Mesenchymal stem cell (in vitro differentiated cells and primary cell): ENCODE measurements around the gene FTO.
"Not testable (repeated sequence)": the region's sequence is repeated elsewhere in the genome, so short reads cannot be mapped to it uniquely, and the experiment has no call there.

Experiments used
- DNase-seq: peaks from one replicate; pipeline ENCODE4 v3.0.0-alpha.2; 2013
- H2AFZ ChIP-seq: one replicate; pipeline ENCODE4 v1.6.1; 2013; ENCODE audit warnings: low read depth, mild to moderate bottlenecking, control low read depth, inconsistent platforms, low read length, moderate library complexity
- H2AK5ac ChIP-seq: 2 replicates; pipeline ENCODE4 v1.6.1; 2013; ENCODE audit warnings: low read length, moderate library complexity, mild to moderate bottlenecking, inconsistent platforms; ENCODE audit not compliant: severe bottlenecking
- H2BK120ac ChIP-seq: one replicate; pipeline ENCODE4 v1.6.1; 2013; ENCODE audit warnings: low read depth, mild to moderate bottlenecking, inconsistent platforms, low read length, moderate library complexity
- H2BK12ac ChIP-seq, 2 experiments: one replicate each; pipeline ENCODE4 v1.6.1; 2013; ENCODE audit warnings: inconsistent platforms in 2 of 2, low read length in 2 of 2, mild to moderate bottlenecking in 2 of 2, moderate library complexity in 2 of 2, control low read depth in 1 of 2
- H2BK15ac ChIP-seq: one replicate; pipeline ENCODE4 v1.6.1; 2013; ENCODE audit warnings: mild to moderate bottlenecking, low read depth, inconsistent platforms; ENCODE audit not compliant: poor library complexity, severe bottlenecking
- H2BK5ac ChIP-seq: 2 replicates; pipeline ENCODE4 v1.6.1; 2013; ENCODE audit warnings: low read depth, mild to moderate bottlenecking, low read length, control low read depth, inconsistent platforms; ENCODE audit not compliant: poor library complexity, severe bottlenecking
- H3K14ac ChIP-seq, 2 experiments: one replicate each; pipeline ENCODE4 v1.6.1; 2013; ENCODE audit warnings: inconsistent platforms in 2 of 2, low read length in 2 of 2, control low read depth in 1 of 2, mild to moderate bottlenecking in 1 of 2, moderate library complexity in 1 of 2
- H3K18ac ChIP-seq, 2 experiments: one replicate each; pipeline ENCODE4 v1.6.1; 2013; ENCODE audit warnings: inconsistent platforms in 2 of 2, low read length in 2 of 2, control low read depth in 1 of 2, low read depth in 1 of 2, mild to moderate bottlenecking in 1 of 2
- H3K23ac ChIP-seq, 2 experiments: one replicate each; pipeline ENCODE4 v1.6.1; 2013; ENCODE audit warnings: inconsistent platforms in 2 of 2, low read length in 2 of 2, mild to moderate bottlenecking in 2 of 2, moderate library complexity in 2 of 2, control low read depth in 1 of 2
- H3K27ac ChIP-seq: 2 replicates; pipeline ENCODE4 v1.5.1; 2013; ENCODE audit warnings: mild to moderate bottlenecking, moderate library complexity, low read length, control low read depth, inconsistent platforms; ENCODE audit not compliant: poor library complexity, severe bottlenecking
- H3K27me3 ChIP-seq, 2 experiments: 2 replicates each; pipeline versions ENCODE4 v1.6.1 to v1.7.0; 2013; ENCODE audit warnings: low read length in 2 of 2, mild to moderate bottlenecking in 2 of 2, moderate library complexity in 2 of 2, control low read depth in 1 of 2, inconsistent platforms in 1 of 2; ENCODE audit not compliant: control insufficient read depth in 1 of 2, insufficient read depth in 1 of 2
- H3K36me3 ChIP-seq, 2 experiments: 2 replicates each; pipeline versions ENCODE4 v1.6.1 to v1.7.0; 2013; ENCODE audit warnings: low read length in 2 of 2, control low read depth in 1 of 2, inconsistent platforms in 1 of 2, low read depth in 1 of 2, mild to moderate bottlenecking in 1 of 2; ENCODE audit not compliant: insufficient read depth in 2 of 2, control insufficient read depth in 1 of 2
- H3K4ac ChIP-seq, 2 experiments: one replicate each; pipeline ENCODE4 v1.6.1; 2013; ENCODE audit warnings: inconsistent platforms in 2 of 2, low read length in 2 of 2, mild to moderate bottlenecking in 2 of 2, moderate library complexity in 2 of 2, control low read depth in 1 of 2, low read depth in 1 of 2
- H3K4me1 ChIP-seq: 2 replicates; pipeline ENCODE4 v1.6.1; 2013; ENCODE audit warnings: low read depth, low read length, control low read depth; ENCODE audit not compliant: control insufficient read depth, insufficient read depth
- H3K4me2 ChIP-seq: 2 replicates; pipeline ENCODE4 v1.6.1; 2013; ENCODE audit warnings: low read length, mild to moderate bottlenecking, inconsistent platforms; ENCODE audit not compliant: poor library complexity, severe bottlenecking
- H3K4me3 ChIP-seq, 2 experiments: 2 replicates each; pipeline versions ENCODE4 v1.5.1 to v1.7.0; 2013; ENCODE audit warnings: low read length in 2 of 2, mild to moderate bottlenecking in 2 of 2, control low read depth in 1 of 2, low read depth in 1 of 2; ENCODE audit not compliant: insufficient read depth in 1 of 2
- H3K79me1 ChIP-seq: replicated peaks from 2 replicates; pipeline ENCODE4 v1.6.1; 2013; ENCODE audit warnings: mild to moderate bottlenecking, control low read depth, low read length, inconsistent platforms; ENCODE audit not compliant: poor library complexity, severe bottlenecking
- H3K9ac ChIP-seq: 2 replicates; pipeline ENCODE4 v1.7.0; 2013; ENCODE audit warnings: mild to moderate bottlenecking, low read length, moderate library complexity
- H3K9me3 ChIP-seq: 2 replicates; pipeline ENCODE4 v1.7.0; 2013; ENCODE audit warnings: mild to moderate bottlenecking, low read length; ENCODE audit not compliant: control insufficient read depth
- H4K8ac ChIP-seq: one replicate; pipeline ENCODE4 v1.6.1; 2013; ENCODE audit warnings: inconsistent platforms, mild to moderate bottlenecking, low read length, moderate library complexity
- H4K91ac ChIP-seq: one replicate; pipeline ENCODE4 v1.6.1; 2013; ENCODE audit warnings: mild to moderate bottlenecking, low read length, inconsistent platforms
- WGBS: methylation state at CpG from one replicate; pipeline ENCODE4 v1.1.7; 2013; ENCODE audit warnings: mixed read lengths; 5-methylcytosine and 5-hydroxymethylcytosine counted together

Gene FTO

DNA sequence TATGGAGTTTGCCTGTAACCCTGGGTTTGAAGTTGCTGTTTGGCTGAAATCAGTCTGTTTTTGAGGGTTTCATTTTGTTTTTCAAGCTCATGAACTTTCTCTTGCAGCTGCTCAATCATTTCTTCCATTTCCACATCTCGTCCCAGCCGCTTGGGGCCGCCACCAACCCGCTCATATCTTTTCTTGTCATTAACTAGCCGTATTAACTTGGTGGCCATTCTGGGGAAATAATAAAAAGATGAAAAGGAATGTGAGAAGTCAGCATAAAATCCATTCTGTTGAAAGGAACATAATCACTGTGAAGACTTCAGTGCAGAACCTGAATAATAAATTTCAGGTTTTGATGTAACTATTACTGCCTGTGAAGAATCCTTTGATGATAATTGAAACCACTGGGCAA, 11.8 kb upstream of the FTO start:
- no peak overlapping the region for H2BK15ac ChIP-seq
- no peaks in the 10 kb centered on the region for H3K79me1 ChIP-seq
- H2BK120ac ChIP-seq: no peak overlapping the region
- H2AK5ac ChIP-seq: no peak overlapping the region
- H4K91ac ChIP-seq: no peak overlapping the region
- no peak overlapping the region for H2BK12ac ChIP-seq
- H3K23ac ChIP-seq: no peak overlapping the region
- no peak overlapping the region for H2BK5ac ChIP-seq
- H3K4me2 ChIP-seq: no peak overlapping the region
- no peak overlapping the region for H3K14ac ChIP-seq
- peaks cover 0 to 25% of the 10 kb centered on the region in 2 experiments for H3K36me3 ChIP-seq
- no peaks in the 10 kb centered on the region for H3K4me1 ChIP-seq
- H3K4ac ChIP-seq: no peak overlapping the region
- DNase-seq: peak; percentile 38
- no peaks in the 10 kb centered on the region for H3K9me3 ChIP-seq
- no peaks in the 10 kb centered on the region for H3K27me3 ChIP-seq
- no peak overlapping the region for H3K9ac ChIP-seq
- WGBS: 73% methylated on average over 5 of the region's 5 CpGs
- H3K4me3 ChIP-seq: no peak overlapping the region
- no peak overlapping the region for H3K27ac ChIP-seq
- H3K18ac ChIP-seq: no peak overlapping the region
- no peak overlapping the region for H2AFZ ChIP-seq
- H4K8ac ChIP-seq: no peak overlapping the region

DNA sequence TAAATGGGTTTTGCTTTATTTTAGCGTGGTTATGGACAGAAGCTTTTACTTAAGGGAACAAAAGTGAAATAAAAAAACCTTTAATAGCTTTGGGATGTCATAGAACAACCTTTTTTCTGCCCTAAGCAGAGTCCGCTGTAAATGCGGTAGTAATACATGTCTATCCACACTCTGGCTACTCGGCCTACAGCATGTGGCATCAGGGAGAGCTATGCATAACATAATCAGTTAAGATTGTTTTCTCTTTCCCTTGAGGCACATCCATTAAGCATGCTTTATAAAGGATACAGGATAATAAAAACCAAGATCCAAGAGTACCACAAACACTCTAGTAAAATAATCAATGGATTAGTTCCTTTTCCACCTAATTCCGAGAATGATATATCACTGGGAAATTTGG, 10.6 kb upstream of the FTO start:
- H3K4me1 ChIP-seq: no peaks in the 10 kb centered on the region
- H2BK120ac ChIP-seq: no peak overlapping the region
- no peak overlapping the region for H4K91ac ChIP-seq
- H2BK15ac ChIP-seq: no peak overlapping the region
- no peak overlapping the region for H4K8ac ChIP-seq
- no peak overlapping the region for H2AFZ ChIP-seq
- H3K23ac ChIP-seq: no peak overlapping the region
- no peak overlapping the region for H3K4me2 ChIP-seq
- H3K27me3 ChIP-seq: no peaks in the 10 kb centered on the region
- H3K9ac ChIP-seq: no peak overlapping the region
- no peak for DNase-seq
- no peak overlapping the region for H3K4me3 ChIP-seq
- no peak overlapping the region for H2BK12ac ChIP-seq
- no peak overlapping the region for H3K27ac ChIP-seq
- H2AK5ac ChIP-seq: no peak overlapping the region
- peaks cover 0 to 18% of the 10 kb centered on the region in 2 experiments for H3K36me3 ChIP-seq
- H3K79me1 ChIP-seq: no peaks in the 10 kb centered on the region
- H2BK5ac ChIP-seq: no peak overlapping the region
- H3K14ac ChIP-seq: no peak overlapping the region
- H3K9me3 ChIP-seq: no peaks in the 10 kb centered on the region
- H3K4ac ChIP-seq: no peak overlapping the region
- WGBS: 97% methylated on average over 5 of the region's 5 CpGs
- H3K18ac ChIP-seq: no peak overlapping the region

DNA sequence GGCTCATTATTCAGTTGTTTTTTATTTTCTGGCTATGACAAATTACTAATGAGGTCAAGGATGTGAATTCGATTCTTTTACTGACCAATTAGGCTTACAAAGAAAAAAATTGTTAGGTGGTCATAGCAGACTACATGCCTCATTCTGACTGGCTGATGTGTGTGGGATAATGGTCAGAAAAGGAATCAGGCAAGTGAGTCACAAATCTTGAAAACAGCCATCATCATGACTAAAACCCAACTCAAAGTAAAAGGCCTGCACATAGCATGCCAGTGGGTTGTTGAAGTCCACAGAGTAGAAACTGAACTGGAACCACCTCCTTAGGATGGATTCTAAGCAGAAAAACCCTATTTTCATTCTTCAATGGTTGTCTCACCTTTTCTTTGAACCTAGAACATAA, 8.9 kb upstream of the FTO start:
- no peaks in the 10 kb centered on the region for H3K4me1 ChIP-seq
- H4K91ac ChIP-seq: no peak overlapping the region
- H2AK5ac ChIP-seq: no peak overlapping the region
- H3K27ac ChIP-seq: no peak overlapping the region
- WGBS: 100% methylated on average over 1 of the region's 1 CpG
- H3K14ac ChIP-seq: no peak overlapping the region
- H3K4me2 ChIP-seq: no peak overlapping the region
- H3K36me3 ChIP-seq: peaks cover 0 to 26% of the 10 kb centered on the region in 2 experiments
- H3K79me1 ChIP-seq: no peaks in the 10 kb centered on the region
- no peak overlapping the region for H3K4ac ChIP-seq
- no peaks in the 10 kb centered on the region for H3K9me3 ChIP-seq
- peak overlapping the region; percentile 61 for H3K9ac ChIP-seq
- no peak overlapping the region for H3K18ac ChIP-seq
- no peak overlapping the region for H3K23ac ChIP-seq
- no peak overlapping the region for H3K4me3 ChIP-seq
- no peak overlapping the region for H2BK12ac ChIP-seq
- H2AFZ ChIP-seq: no peak overlapping the region
- no peaks in the 10 kb centered on the region for H3K27me3 ChIP-seq
- no peak overlapping the region for H2BK5ac ChIP-seq
- H2BK120ac ChIP-seq: no peak overlapping the region
- peak; percentile 36 for DNase-seq
- H4K8ac ChIP-seq: no peak overlapping the region
- H2BK15ac ChIP-seq: no peak overlapping the region

GRCh38 chr16:53698271-53698670, 5.7 kb upstream of the FTO start:
- no CpG with 5 or more reads among the region's 31 CpGs for WGBS

More at GRCh38 chr16:53698271-53698670, 5.7 kb upstream of the FTO start:
- H3K4me1 ChIP-seq, H2BK5ac ChIP-seq, H2AK5ac ChIP-seq, H2BK12ac ChIP-seq, H4K91ac ChIP-seq, H3K27ac ChIP-seq, H4K8ac ChIP-seq, H3K79me1 ChIP-seq, H3K9ac ChIP-seq, H3K14ac ChIP-seq, H3K4me3 ChIP-seq, H3K18ac ChIP-seq, H3K9me3 ChIP-seq, H3K27me3 ChIP-seq, H2BK15ac ChIP-seq, H3K4ac ChIP-seq, H2BK120ac ChIP-seq, H2AFZ ChIP-seq, H3K23ac ChIP-seq, DNase-seq, H3K4me2 ChIP-seq: not testable (repeated sequence)
- H3K36me3 ChIP-seq: peaks cover 0 to 12% of the 10 kb centered on the region in 2 experiments
